Memory B cell (primary cell): ENCODE data around the gene ABCA2.

Experiments
- ATAC-seq: fragments of 150-1000 bp; cut with Tn5 transposase; 2 replicates; pipeline ENCODE4 v1.10.0; 2021; ENCODE audit warnings: low read depth, mild to moderate bottlenecking, moderate library complexity
- DNase-seq, 2 donors: peaks; one replicate each; pipeline ENCODE4 v3.0.0; 2022; ENCODE audit warnings: low spot score in 2 of 2
- H3K27ac Mint-ChIP-seq: one replicate; pipeline ENCODE4 v1.8.0; 2022; ENCODE audit warnings: mild to moderate bottlenecking, moderate library complexity, mixed read lengths
- H3K27me3 Mint-ChIP-seq: one replicate; pipeline ENCODE4 v1.8.0; 2022; ENCODE audit warnings: mixed read lengths
- H3K36me3 Mint-ChIP-seq: one replicate; pipeline ENCODE4 v1.8.0; 2022; ENCODE audit warnings: mild to moderate bottlenecking, mixed read lengths
- H3K4me1 Mint-ChIP-seq: one replicate; pipeline ENCODE4 v1.8.0; 2022; ENCODE audit warnings: mixed read lengths
- H3K4me3 Mint-ChIP-seq: one replicate; pipeline ENCODE4 v1.8.0; 2022; ENCODE audit warnings: mild to moderate bottlenecking, moderate library complexity, mixed read lengths
- H3K9me3 Mint-ChIP-seq: one replicate; pipeline ENCODE4 v1.8.0; 2022; ENCODE audit warnings: mixed read lengths

Gene ABCA2

GRCh38 chr9:137031904-137032640, 4.0 kb upstream of the ABCA2 start, which contains the start of gene FUT7:
Gene FUT7 (minus strand): TSS chr9:137032088. CDS start chr9:137031991, 97 bp downstream.
- DNase-seq: no peak
- peak; percentile 54 for ATAC-seq
- Mint-ChIP-seq H3K4me1 (peaks cover 44% of the 10 kb centered on the region), H3K27ac (peak within 1 kb of the TSS; percentile 82), H3K4me3 (peak within 1 kb of the TSS; percentile 82), H3K27me3 (no peaks in the 10 kb centered on the region), H3K9me3 (no peaks in the 10 kb centered on the region), H3K36me3 (no peaks in the 10 kb centered on the region)

GRCh38 chr9:137030538-137031527, 2.8 kb upstream of the ABCA2 start:
- ATAC-seq (no peak), DNase-seq (no peak)
- Mint-ChIP-seq H3K9me3 (no peaks in the 10 kb centered on the region), H3K4me1 (peaks cover 51% of the 10 kb centered on the region), H3K4me3 (peak overlapping the region; percentile 82), H3K36me3 (no peaks in the 10 kb centered on the region), H3K27ac (peak overlapping the region; percentile 78), H3K27me3 (no peaks in the 10 kb centered on the region)

- Mint-ChIP-seq H3K9me3 (no peaks in the 10 kb centered on the region), H3K4me1 (peaks cover 48% of the 10 kb centered on the region)
Measured at GRCh38 chr9:137030006-137030405, 2.0 kb upstream of the ABCA2 start.

GRCh38 chr9:137029058-137029936, 1.3 kb upstream of the ABCA2 start:
- Mint-ChIP-seq H3K27ac (peak overlapping the region; percentile 14), H3K4me3 (peak overlapping the region; percentile 82), H3K27me3 (no peaks in the 10 kb centered on the region), H3K36me3 (no peaks in the 10 kb centered on the region), H3K4me1 (peaks cover 41% of the 10 kb centered on the region), H3K9me3 (no peaks in the 10 kb centered on the region)
- DNase-seq: peak; percentile 81 to 94
- ATAC-seq: peak; percentile 31

More at GRCh38 chr9:137030006-137030405, 2.0 kb upstream of the ABCA2 start:
- H3K27ac Mint-ChIP-seq: peak overlapping the region; percentile 78
- DNase-seq: no peak
- H3K4me3 Mint-ChIP-seq: peak overlapping the region; percentile 82
- no peaks in the 10 kb centered on the region for H3K27me3 Mint-ChIP-seq
- no peak for ATAC-seq
- no peaks in the 10 kb centered on the region for H3K36me3 Mint-ChIP-seq

GRCh38 chr9:137028263-137029057, 423 bp upstream of the ABCA2 start:
- Mint-ChIP-seq H3K36me3 (no peaks in the 10 kb centered on the region), H3K27ac (no peak overlapping the region), H3K4me3 (peak overlapping the region; percentile 82), H3K27me3 (no peaks in the 10 kb centered on the region), H3K9me3 (no peaks in the 10 kb centered on the region), H3K4me1 (peaks cover 41% of the 10 kb centered on the region)
- DNase-seq (peak in 1 of 2 donors; percentile 60), ATAC-seq (peak; percentile 41)

GRCh38 chr9:137026828-137027227, 1.2 kb downstream of the ABCA2 start:
- no peaks in the 10 kb centered on the region for H3K36me3 Mint-ChIP-seq
- H3K27me3 Mint-ChIP-seq: no peaks in the 10 kb centered on the region
- ATAC-seq (no peak), DNase-seq (no peak)
- H3K4me3 Mint-ChIP-seq: peak overlapping the region; percentile 80
- H3K27ac Mint-ChIP-seq: no peak overlapping the region
- H3K9me3 Mint-ChIP-seq: no peaks in the 10 kb centered on the region
- H3K4me1 Mint-ChIP-seq: peaks cover 34% of the 10 kb centered on the region

GRCh38 chr9:137026384-137026783, 1.7 kb downstream of the ABCA2 start:
- H3K36me3 Mint-ChIP-seq: no peaks in the 10 kb centered on the region
- H3K27me3 Mint-ChIP-seq: no peaks in the 10 kb centered on the region
- no peak overlapping the region for H3K27ac Mint-ChIP-seq
- H3K4me3 Mint-ChIP-seq: no peak overlapping the region
- H3K9me3 Mint-ChIP-seq: no peaks in the 10 kb centered on the region
- no peak for ATAC-seq
- DNase-seq: no peak
- H3K4me1 Mint-ChIP-seq: peaks cover 32% of the 10 kb centered on the region

GRCh38 chr9:137025517-137025966, 2.5 kb downstream of the ABCA2 start:
- H3K4me1 Mint-ChIP-seq: peaks cover 28% of the 10 kb centered on the region
- no peaks in the 10 kb centered on the region for H3K36me3 Mint-ChIP-seq
- ATAC-seq (peak; percentile 66), DNase-seq (peak in 1 of 2 donors; percentile 69)
- no peak overlapping the region for H3K4me3 Mint-ChIP-seq
- no peaks in the 10 kb centered on the region for H3K27me3 Mint-ChIP-seq
- H3K9me3 Mint-ChIP-seq: no peaks in the 10 kb centered on the region
- H3K27ac Mint-ChIP-seq: peak overlapping the region; percentile 45

- Mint-ChIP-seq H3K36me3 (peaks cover 1% of the 10 kb centered on the region), H3K27me3 (no peaks in the 10 kb centered on the region), H3K4me3 (no peak overlapping the region), H3K4me1 (peaks cover 15% of the 10 kb centered on the region), H3K27ac (no peak overlapping the region), H3K9me3 (no peaks in the 10 kb centered on the region)
- ATAC-seq: no peak
- DNase-seq: no peak
Measured at GRCh38 chr9:137023583-137023991, 4.5 kb downstream of the ABCA2 start.

- H3K4me1 Mint-ChIP-seq: peaks cover 15% of the 10 kb centered on the region
Measured at GRCh38 chr9:137023157-137023556, 4.9 kb downstream of the ABCA2 start.

GRCh38 chr9:137022662-137023008, 5.4 kb downstream of the ABCA2 start:
- H3K36me3 Mint-ChIP-seq: peaks cover 4% of the 10 kb centered on the region
- no peaks in the 10 kb centered on the region for H3K27me3 Mint-ChIP-seq
- DNase-seq: no peak
- peaks cover 15% of the 10 kb centered on the region for H3K4me1 Mint-ChIP-seq
- H3K4me3 Mint-ChIP-seq: no peak overlapping the region
- H3K9me3 Mint-ChIP-seq: no peaks in the 10 kb centered on the region
- no peak for ATAC-seq
- no peak overlapping the region for H3K27ac Mint-ChIP-seq

More at GRCh38 chr9:137023157-137023556, 4.9 kb downstream of the ABCA2 start:
- H3K36me3 Mint-ChIP-seq: peaks cover 1% of the 10 kb centered on the region
- H3K9me3 Mint-ChIP-seq: no peaks in the 10 kb centered on the region
- no peaks in the 10 kb centered on the region for H3K27me3 Mint-ChIP-seq
- no peak overlapping the region for H3K27ac Mint-ChIP-seq
- no peak overlapping the region for H3K4me3 Mint-ChIP-seq
- DNase-seq (no peak), ATAC-seq (no peak)

GRCh38 chr9:137021979-137022661, 5.9 kb downstream of the ABCA2 start:
- H3K9me3 Mint-ChIP-seq: no peaks in the 10 kb centered on the region
- peaks cover 4% of the 10 kb centered on the region for H3K36me3 Mint-ChIP-seq
- peaks cover 12% of the 10 kb centered on the region for H3K4me1 Mint-ChIP-seq
- H3K27me3 Mint-ChIP-seq: no peaks in the 10 kb centered on the region
- DNase-seq (no peak), ATAC-seq (peak; percentile 36)
- no peak overlapping the region for H3K27ac Mint-ChIP-seq
- H3K4me3 Mint-ChIP-seq: no peak overlapping the region
